Epithelial cell of esophagus (primary cell): ENCODE measurements around the gene CREB5.

ENCODE experiments used
- DNase-seq: peaks from one replicate; pipeline ENCODE4 v3.0.0; 2010; ENCODE audit warnings: low read depth
- H3K4me3 ChIP-seq: 2 replicates; pipeline ENCODE4 v1.5.1; 2011; ENCODE audit warnings: mild to moderate bottlenecking, low read length, control low read depth
- TF ChIP-seq, protein P1 (sequence below): IDR thresholded peaks from 2 replicates; pipeline ENCODE4 v1.5.1; 2011; ENCODE audit warnings: low read depth, mild to moderate bottlenecking, low read length, control low read depth, inconsistent platforms; ENCODE audit not compliant: insufficient read depth; ENCODE audit errors: missing control alignments

CREB5 gene

DNA sequence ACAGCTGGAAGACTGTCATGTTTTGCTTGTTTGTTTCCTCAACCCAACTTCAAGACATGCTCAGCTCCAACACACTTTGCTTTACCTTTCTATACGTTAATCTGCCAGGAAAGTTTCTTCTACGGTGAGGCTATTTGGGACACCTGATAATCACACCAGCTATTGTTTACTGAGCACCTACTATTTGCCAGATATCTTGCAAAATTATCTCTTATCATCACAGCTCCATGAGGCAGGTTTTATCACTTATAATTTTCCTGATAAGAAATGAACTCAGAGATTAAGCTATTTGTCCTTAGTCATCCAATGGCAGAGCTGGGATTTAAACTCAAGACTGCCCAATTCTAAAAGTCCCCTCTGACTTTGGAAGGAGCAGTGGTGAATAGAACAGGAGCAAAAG lies 117.4 kb downstream of the CREB5 start:
- DNase-seq: no peak
- H3K4me3 ChIP-seq: no peak overlapping the region
- TF ChIP-seq, protein P1, sequence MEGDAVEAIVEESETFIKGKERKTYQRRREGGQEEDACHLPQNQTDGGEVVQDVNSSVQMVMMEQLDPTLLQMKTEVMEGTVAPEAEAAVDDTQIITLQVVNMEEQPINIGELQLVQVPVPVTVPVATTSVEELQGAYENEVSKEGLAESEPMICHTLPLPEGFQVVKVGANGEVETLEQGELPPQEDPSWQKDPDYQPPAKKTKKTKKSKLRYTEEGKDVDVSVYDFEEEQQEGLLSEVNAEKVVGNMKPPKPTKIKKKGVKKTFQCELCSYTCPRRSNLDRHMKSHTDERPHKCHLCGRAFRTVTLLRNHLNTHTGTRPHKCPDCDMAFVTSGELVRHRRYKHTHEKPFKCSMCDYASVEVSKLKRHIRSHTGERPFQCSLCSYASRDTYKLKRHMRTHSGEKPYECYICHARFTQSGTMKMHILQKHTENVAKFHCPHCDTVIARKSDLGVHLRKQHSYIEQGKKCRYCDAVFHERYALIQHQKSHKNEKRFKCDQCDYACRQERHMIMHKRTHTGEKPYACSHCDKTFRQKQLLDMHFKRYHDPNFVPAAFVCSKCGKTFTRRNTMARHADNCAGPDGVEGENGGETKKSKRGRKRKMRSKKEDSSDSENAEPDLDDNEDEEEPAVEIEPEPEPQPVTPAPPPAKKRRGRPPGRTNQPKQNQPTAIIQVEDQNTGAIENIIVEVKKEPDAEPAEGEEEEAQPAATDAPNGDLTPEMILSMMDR: no peak

DNA sequence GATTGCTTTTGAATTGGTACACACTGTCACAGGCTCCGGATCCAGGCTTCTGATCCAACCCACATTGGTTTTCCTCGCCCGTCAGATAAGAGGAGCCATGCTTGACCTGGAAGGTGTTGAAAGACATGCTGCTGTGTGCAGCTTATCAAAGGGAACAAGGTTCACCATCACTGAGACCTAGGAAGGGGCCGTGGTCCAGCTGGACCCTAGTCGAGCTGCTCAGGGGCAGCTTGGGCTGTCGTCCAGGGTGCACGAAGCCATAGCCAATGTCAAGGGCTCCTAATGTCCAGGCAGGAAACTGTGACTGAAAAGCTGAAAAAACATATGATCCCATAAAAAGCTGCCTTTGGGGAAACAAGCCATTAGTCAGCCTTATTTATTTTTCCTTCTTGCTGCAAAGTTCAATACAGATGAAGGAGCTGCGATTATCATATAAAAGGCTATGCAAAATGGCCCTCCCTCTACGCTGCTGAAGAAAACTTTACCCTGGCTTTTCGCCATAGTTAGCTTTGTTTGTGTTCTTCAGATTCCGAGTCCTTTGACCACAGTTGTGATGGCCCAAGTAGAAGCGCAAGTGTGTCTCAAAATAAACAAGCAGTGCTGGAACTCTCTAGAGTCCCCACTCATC lies 118.0 kb downstream of the CREB5 start:
- TF ChIP-seq, protein P1: no peak
- no peak overlapping the region for H3K4me3 ChIP-seq
- DNase-seq: no peak

DNA sequence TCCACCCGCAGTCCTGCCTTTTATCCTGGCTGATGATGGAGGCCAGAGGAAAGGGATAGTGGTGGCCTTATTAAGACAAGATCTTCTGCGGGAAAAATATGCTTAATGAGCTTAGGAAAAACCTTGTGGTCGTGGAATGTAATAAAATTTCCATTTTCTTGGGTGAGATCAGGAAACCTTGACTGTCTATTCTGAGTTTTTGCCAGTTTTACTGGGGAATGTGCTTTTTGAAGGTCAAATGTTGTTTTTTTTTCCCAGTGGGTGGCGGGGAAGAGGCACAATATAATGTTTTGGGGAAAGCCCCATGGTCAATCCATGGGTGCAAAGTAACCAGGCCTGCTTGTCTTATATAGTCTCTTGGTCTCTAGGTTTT lies 118.5 kb downstream of the CREB5 start:
- DNase-seq: no peak
- TF ChIP-seq, protein P1: no peak

DNA sequence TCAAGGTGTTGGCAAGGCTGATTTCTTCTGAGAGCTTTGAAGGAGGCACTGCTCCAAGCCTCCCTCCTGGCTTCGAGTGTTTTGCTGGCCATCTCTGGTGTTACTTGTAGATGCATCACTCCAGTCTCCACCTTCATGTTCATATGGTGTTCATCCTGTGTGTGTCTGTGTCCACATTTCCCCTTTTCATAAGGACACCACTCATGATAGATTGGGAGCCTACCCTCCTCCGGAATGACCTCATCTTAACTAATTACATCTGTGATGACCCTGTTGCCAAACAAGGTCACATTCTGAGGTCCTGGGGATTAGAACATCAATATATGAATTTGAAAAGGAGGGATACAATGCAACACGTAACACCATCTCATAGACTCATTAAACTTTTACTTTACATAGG lies 119.0 kb downstream of the CREB5 start:
- no peak overlapping the region for H3K4me3 ChIP-seq
- DNase-seq: no peak
- TF ChIP-seq, protein P1: no peak

More for the DNA sequence above, 118.5 kb downstream of the CREB5 start:
- no peak overlapping the region for H3K4me3 ChIP-seq

DNA sequence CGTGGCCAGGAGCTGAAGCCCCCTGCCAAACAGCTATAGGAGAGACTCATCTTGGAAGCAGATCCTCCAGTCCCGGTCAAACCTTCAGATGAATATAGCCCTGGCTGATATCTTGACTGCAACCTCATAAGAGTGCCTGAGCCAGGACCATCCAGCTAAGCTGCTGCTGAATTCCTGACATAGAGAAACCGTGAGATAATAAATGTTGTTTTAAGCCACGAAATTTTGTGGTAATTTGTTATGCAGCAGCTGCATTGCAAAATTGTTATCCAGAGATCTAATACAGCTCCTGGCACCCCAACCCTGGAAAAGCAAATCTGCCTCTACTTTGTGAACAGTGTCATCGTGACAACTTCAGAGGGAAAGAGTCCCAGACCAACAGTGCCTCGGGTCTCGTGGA lies 119.9 kb downstream of the CREB5 start:
- DNase-seq: no peak
- TF ChIP-seq, protein P1: no peak
- no peak overlapping the region for H3K4me3 ChIP-seq

DNA sequence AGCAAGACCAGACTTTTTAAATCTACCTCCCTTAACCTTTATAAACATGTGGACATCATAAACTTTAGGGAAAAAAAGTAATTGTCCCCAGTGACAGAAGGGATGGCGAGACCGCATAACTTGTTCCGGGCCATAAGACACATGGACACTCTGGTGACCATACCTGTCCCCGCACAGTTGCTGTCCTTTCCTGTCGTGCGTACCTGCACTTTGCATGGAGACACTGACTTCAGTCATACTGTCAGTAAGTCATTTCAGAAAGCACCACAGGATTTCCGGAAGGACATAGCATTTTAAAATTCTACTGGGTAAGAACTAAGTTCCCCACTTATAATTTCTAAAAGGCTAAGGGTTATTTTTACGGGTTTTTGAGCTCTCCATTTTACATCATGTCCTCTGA lies 120.9 kb downstream of the CREB5 start:
- no peak for DNase-seq
- TF ChIP-seq, protein P1: no peak

More for the DNA sequence above, 120.9 kb downstream of the CREB5 start:
- H3K4me3 ChIP-seq: no peak overlapping the region
